Endodermal cell (in vitro differentiated cells): ENCODE data around the gene ACHE. TPM values are rescaled to one million over a fixed set of nuclear protein-coding genes. Genes with fewer than 3 reads are reported as not detected.

ENCODE experiments used
- DNase-seq: peaks from one replicate; pipeline ENCODE4 v3.0.0-alpha.2; 2017
- H3K27ac ChIP-seq: 2 replicates; pipeline ENCODE4 v1.5.1; 2013; ENCODE audit warnings: mild to moderate bottlenecking, low read depth, low read length, moderate library complexity
- H3K27me3 ChIP-seq: 2 replicates; pipeline ENCODE4 v1.6.1; 2013; ENCODE audit warnings: mild to moderate bottlenecking, low read length, moderate library complexity; ENCODE audit not compliant: insufficient read depth, control insufficient read depth, poor library complexity, severe bottlenecking
- H3K36me3 ChIP-seq: 2 replicates; pipeline ENCODE4 v1.7.0; 2013; ENCODE audit warnings: mild to moderate bottlenecking, low read length, moderate library complexity; ENCODE audit not compliant: control insufficient read depth, insufficient read depth
- H3K4me1 ChIP-seq: one replicate; pipeline ENCODE4 v1.7.0; 2013; ENCODE audit warnings: low read length; ENCODE audit not compliant: control insufficient read depth, insufficient read depth
- H3K4me3 ChIP-seq: 2 replicates; pipeline ENCODE4 v1.5.1; 2013; ENCODE audit warnings: mild to moderate bottlenecking, low read length, moderate library complexity
- H3K9ac ChIP-seq: 2 replicates; pipeline ENCODE4 v1.6.1; 2013; ENCODE audit warnings: mild to moderate bottlenecking, low read length, moderate library complexity; ENCODE audit not compliant: poor library complexity, severe bottlenecking; ENCODE audit errors: extremely low read depth
- H3K9me3 ChIP-seq: 2 replicates; pipeline ENCODE4 v1.6.1; 2013; ENCODE audit warnings: mild to moderate bottlenecking, low read length, moderate library complexity; ENCODE audit not compliant: control insufficient read depth
- H3K27ac Mint-ChIP-seq: 2 replicates; pipeline ENCODE4 v1.8.0; 2020; ENCODE audit warnings: mixed read lengths
- H3K27me3 Mint-ChIP-seq: 2 replicates; pipeline ENCODE4 v1.8.0; 2021; ENCODE audit warnings: mild to moderate bottlenecking, mixed read lengths; ENCODE audit not compliant: insufficient read depth
- H3K36me3 Mint-ChIP-seq: 2 replicates; pipeline ENCODE4 v1.8.0; 2020; ENCODE audit warnings: low read depth, mixed read lengths
- H3K4me1 Mint-ChIP-seq: 2 replicates; pipeline ENCODE4 v1.8.0; 2020; ENCODE audit warnings: mixed read lengths
- H3K4me3 Mint-ChIP-seq: 2 replicates; pipeline ENCODE4 v1.8.0; 2020; ENCODE audit warnings: mild to moderate bottlenecking, moderate library complexity, mixed read lengths
- H3K9me3 Mint-ChIP-seq: 2 replicates; pipeline ENCODE4 v1.8.0; 2020; ENCODE audit warnings: mild to moderate bottlenecking, mixed read lengths
- CTCF ChIP-seq: fragments of 200-600 bp; sonication (generic); conservative IDR thresholded peaks from 2 replicates; pipeline ENCODE4 v1.5.0; 2021; ENCODE audit warnings: antibody characterized with exemption, mild to moderate bottlenecking
- WGBS, 2 experiments: methylation state at CpG; one replicate each; pipeline versions ENCODE4 v1.1.5 to v1.1.7; 2013; ENCODE audit warnings: missing lambda C conversion rate in 2 of 2, mixed read lengths in 1 of 2; ENCODE audit not compliant: insufficient coverage in 1 of 2, insufficient read length in 1 of 2; 5-methylcytosine and 5-hydroxymethylcytosine counted together
- total RNA-seq, 2 donors: library from RNA; stranded (reverse); fragmentation: NEBNext Ultra II Directional in 1 of 2; extraction: Animal tissue kit (Norgen Biotek cat#: 25700) in 1 of 2; gene quantifications; 2 replicates in 1 of 2; 3 replicates in 1 of 2; pipeline ENCODE4 v1.2.1, GENCODE V29; 2021

The ACHE gene
- total RNA-seq, 2 donors from 2014 or later, result 2.6 to 13.7 TPM

GRCh38 chr7:100900978-100901377, 5.3 kb upstream of the ACHE start:
- H3K9me3 Mint-ChIP-seq, result no peaks in the 10 kb centered on the region
- Histone ChIP-seq H3K4me1 (no peaks in the 10 kb centered on the region), H3K36me3 (no peaks in the 10 kb centered on the region), H3K4me3 (no peak overlapping the region), H3K9me3 (no peaks in the 10 kb centered on the region), H3K9ac (no peak overlapping the region), H3K27ac (no peak overlapping the region), H3K27me3 (peaks cover 7% of the 10 kb centered on the region)
- no peak overlapping the region for H3K4me3 Mint-ChIP-seq
- TF ChIP-seq CTCF, result no peak
- H3K27me3 Mint-ChIP-seq, result peaks cover 7% of the 10 kb centered on the region
- DNase-seq, result no peak
- WGBS, 2 experiments, result 83 to 100% methylated on average over 1 of the region's 2 CpGs
- peaks cover 3% of the 10 kb centered on the region for H3K4me1 Mint-ChIP-seq
- H3K36me3 Mint-ChIP-seq, result no peaks in the 10 kb centered on the region
- H3K27ac Mint-ChIP-seq, result no peak overlapping the region

GRCh38 chr7:100899432-100899831, 3.7 kb upstream of the ACHE start:
- Mint-ChIP-seq H3K4me1 (peaks cover 4% of the 10 kb centered on the region), H3K27ac (no peak overlapping the region), H3K27me3 (peaks cover 9% of the 10 kb centered on the region), H3K36me3 (no peaks in the 10 kb centered on the region), H3K4me3 (no peak overlapping the region), H3K9me3 (no peaks in the 10 kb centered on the region)
- H3K9me3 ChIP-seq, result no peaks in the 10 kb centered on the region
- no peak for TF ChIP-seq CTCF
- 89 to 100% methylated on average over 3 to 5 of the region's 5 CpGs for WGBS, 2 experiments
- no peaks in the 10 kb centered on the region for H3K36me3 ChIP-seq
- no peak overlapping the region for H3K9ac ChIP-seq
- H3K27ac ChIP-seq, result no peak overlapping the region
- H3K4me1 ChIP-seq, result no peaks in the 10 kb centered on the region
- no peak for DNase-seq
- H3K27me3 ChIP-seq, result peaks cover 9% of the 10 kb centered on the region
- no peak overlapping the region for H3K4me3 ChIP-seq

- Histone ChIP-seq H3K27me3 (peaks cover 9% of the 10 kb centered on the region), H3K4me1 (no peaks in the 10 kb centered on the region), H3K9ac (no peak overlapping the region), H3K36me3 (no peaks in the 10 kb centered on the region), H3K27ac (no peak overlapping the region), H3K4me3 (no peak overlapping the region), H3K9me3 (no peaks in the 10 kb centered on the region)
- Mint-ChIP-seq H3K27ac (no peak overlapping the region), H3K36me3 (no peaks in the 10 kb centered on the region), H3K27me3 (peaks cover 9% of the 10 kb centered on the region), H3K4me3 (peak overlapping the region; percentile 51), H3K4me1 (peaks cover 6% of the 10 kb centered on the region), H3K9me3 (no peaks in the 10 kb centered on the region)
- no peak for DNase-seq
- TF ChIP-seq CTCF, result no peak
- WGBS, 2 experiments, result 89 to 90% methylated on average over 11 to 13 of the region's 13 CpGs
Observed at GRCh38 chr7:100897772-100898454, 2.2 kb upstream of the ACHE start.
